ENCODE measurements around the gene TMEM237.
"Not testable (repeated sequence)": the region's sequence is repeated elsewhere in the genome, so short reads cannot be mapped to it uniquely, and the experiment has no call there.

DNA sequence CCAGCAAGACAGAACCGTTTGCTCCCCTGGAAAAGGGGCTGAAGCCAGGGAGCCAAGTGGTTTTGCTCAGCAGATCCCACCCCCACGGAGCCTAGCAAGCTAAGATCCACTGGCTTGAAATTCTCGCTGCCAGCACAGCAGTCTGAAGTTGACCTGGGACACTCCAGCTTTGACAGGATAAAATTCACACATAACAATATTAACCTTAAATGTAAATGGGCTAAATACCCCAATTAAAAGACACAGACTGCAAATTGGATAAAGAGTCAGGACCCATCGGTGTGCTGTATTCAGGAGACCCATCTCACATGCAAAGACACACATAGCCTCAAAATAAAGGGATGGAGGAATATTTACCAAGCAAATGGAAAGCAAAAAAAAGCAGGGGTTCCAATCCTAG lies 27.9 kb upstream of the TMEM237 start:
- TF ChIP-seq, protein P1, sequence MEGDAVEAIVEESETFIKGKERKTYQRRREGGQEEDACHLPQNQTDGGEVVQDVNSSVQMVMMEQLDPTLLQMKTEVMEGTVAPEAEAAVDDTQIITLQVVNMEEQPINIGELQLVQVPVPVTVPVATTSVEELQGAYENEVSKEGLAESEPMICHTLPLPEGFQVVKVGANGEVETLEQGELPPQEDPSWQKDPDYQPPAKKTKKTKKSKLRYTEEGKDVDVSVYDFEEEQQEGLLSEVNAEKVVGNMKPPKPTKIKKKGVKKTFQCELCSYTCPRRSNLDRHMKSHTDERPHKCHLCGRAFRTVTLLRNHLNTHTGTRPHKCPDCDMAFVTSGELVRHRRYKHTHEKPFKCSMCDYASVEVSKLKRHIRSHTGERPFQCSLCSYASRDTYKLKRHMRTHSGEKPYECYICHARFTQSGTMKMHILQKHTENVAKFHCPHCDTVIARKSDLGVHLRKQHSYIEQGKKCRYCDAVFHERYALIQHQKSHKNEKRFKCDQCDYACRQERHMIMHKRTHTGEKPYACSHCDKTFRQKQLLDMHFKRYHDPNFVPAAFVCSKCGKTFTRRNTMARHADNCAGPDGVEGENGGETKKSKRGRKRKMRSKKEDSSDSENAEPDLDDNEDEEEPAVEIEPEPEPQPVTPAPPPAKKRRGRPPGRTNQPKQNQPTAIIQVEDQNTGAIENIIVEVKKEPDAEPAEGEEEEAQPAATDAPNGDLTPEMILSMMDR (IDR thresholded peaks at IDR 0.05) = not testable (repeated sequence)
- not testable (repeated sequence) for TF ChIP-seq POLR2A (IDR thresholded peaks at IDR 0.05)
